Measurements from ENCODE around the gene ATP13A3. TPM values are rescaled to one million over a fixed set of nuclear protein-coding genes. Genes with fewer than 3 reads are reported as not detected.

Gene ATP13A3
- total and polyA plus RNA-seq, 2 donors (not counting 1 experiment from before 2014, with no cell fraction given): 222 to 285 TPM

- peaks cover 2% of the 10 kb centered on the region for H3K36me3 ChIP-seq (ENCODE audit: control insufficient read depth, insufficient read depth, low read length)
- H3K27ac ChIP-seq (ENCODE audit: insufficient read depth, low read length): no peak overlapping the region
- H3K4me3 ChIP-seq (replicated peaks in 1 of 4; ENCODE audit: control extremely low read depth in 1 of 4, insufficient read depth in 1 of 4, low read depth in 3 of 4, low read length in 4 of 4): no peak overlapping the region
- peaks cover 8% of the 10 kb centered on the region for H3K4me1 ChIP-seq (ENCODE audit: control insufficient read depth, extremely low read depth, insufficient read depth, low read length)
- no peak for TF ChIP-seq CTCF (conservative IDR thresholded peaks at IDR 0.05 in 1 of 2, IDR thresholded peaks at IDR 0.05 in 1 of 2; ENCODE audit: low read depth in 1 of 2, low read length in 2 of 2)
- no peak for TF ChIP-seq EZH2 (IDR thresholded peaks at IDR 0.05; ENCODE audit: low read length, missing control alignments)
- peaks cover 97% of the 10 kb centered on the region for H3K79me2 ChIP-seq (ENCODE audit: control insufficient read depth, insufficient read depth, low read length)
- no peak overlapping the region for H3K9ac ChIP-seq (ENCODE audit: insufficient read depth, low read length)
- H2AFZ ChIP-seq (ENCODE audit: low read length): no peak overlapping the region
- peak in 1 of 2 donors; percentile 57 for DNase-seq (ENCODE audit: low read depth in 2 of 2)
- no peaks in the 10 kb centered on the region for H3K27me3 ChIP-seq (ENCODE audit: control insufficient read depth, insufficient read depth, low read length)
- H3K9me3 ChIP-seq (ENCODE audit: control insufficient read depth, insufficient read depth, low read depth, low read length): no peaks in the 10 kb centered on the region
- peaks cover 8% of the 10 kb centered on the region for H4K20me1 ChIP-seq (ENCODE audit: control insufficient read depth, extremely low read depth, insufficient read depth, low read length)
- H3K4me2 ChIP-seq (ENCODE audit: extremely low read depth, insufficient read depth, low read length): peak overlapping the region; percentile 15
These were observed 12.1 kb downstream of the ATP13A3 start for GRCh38 chr3:194474675-194475074.

- no peak overlapping the region for H3K27ac ChIP-seq (ENCODE audit: insufficient read depth, low read length)
- H2AFZ ChIP-seq (ENCODE audit: low read length): no peak overlapping the region
- no peaks in the 10 kb centered on the region for H3K9me3 ChIP-seq (ENCODE audit: control insufficient read depth, insufficient read depth, low read depth, low read length)
- H3K9ac ChIP-seq (ENCODE audit: insufficient read depth, low read length): no peak overlapping the region
- H3K4me1 ChIP-seq (ENCODE audit: control insufficient read depth, extremely low read depth, insufficient read depth, low read length): peaks cover 8% of the 10 kb centered on the region
- H4K20me1 ChIP-seq (ENCODE audit: control insufficient read depth, extremely low read depth, insufficient read depth, low read length): peaks cover 6% of the 10 kb centered on the region
- TF ChIP-seq CTCF (conservative IDR thresholded peaks at IDR 0.05 in 1 of 2, IDR thresholded peaks at IDR 0.05 in 1 of 2; ENCODE audit: low read depth in 1 of 2, low read length in 2 of 2) (peak; percentile 99 to 100), EZH2 (IDR thresholded peaks at IDR 0.05; ENCODE audit: low read length, missing control alignments) (no peak)
- H3K27me3 ChIP-seq (ENCODE audit: control insufficient read depth, insufficient read depth, low read length): no peaks in the 10 kb centered on the region
- no peak overlapping the region for H3K4me3 ChIP-seq (replicated peaks in 1 of 4; ENCODE audit: control extremely low read depth in 1 of 4, insufficient read depth in 1 of 4, low read depth in 3 of 4, low read length in 4 of 4)
- H3K79me2 ChIP-seq (ENCODE audit: control insufficient read depth, insufficient read depth, low read length): peaks cover 97% of the 10 kb centered on the region
- no peak overlapping the region for H3K4me2 ChIP-seq (ENCODE audit: extremely low read depth, insufficient read depth, low read length)
- peak; percentile 71 to 87 for DNase-seq (ENCODE audit: low read depth in 2 of 2)
- H3K36me3 ChIP-seq (ENCODE audit: control insufficient read depth, insufficient read depth, low read length): no peaks in the 10 kb centered on the region
These were observed 14.4 kb downstream of the ATP13A3 start for GRCh38 chr3:194472290-194472920.

GRCh38 chr3:194471863-194472262, 14.9 kb downstream of the ATP13A3 start:
- H3K27ac ChIP-seq (ENCODE audit: insufficient read depth, low read length): no peak overlapping the region
- H2AFZ ChIP-seq (ENCODE audit: low read length): no peak overlapping the region
- no peaks in the 10 kb centered on the region for H3K9me3 ChIP-seq (ENCODE audit: control insufficient read depth, insufficient read depth, low read depth, low read length)
- peaks cover 97% of the 10 kb centered on the region for H3K79me2 ChIP-seq (ENCODE audit: control insufficient read depth, insufficient read depth, low read length)
- no peaks in the 10 kb centered on the region for H3K36me3 ChIP-seq (ENCODE audit: control insufficient read depth, insufficient read depth, low read length)
- H3K4me3 ChIP-seq (replicated peaks in 1 of 4; ENCODE audit: control extremely low read depth in 1 of 4, insufficient read depth in 1 of 4, low read depth in 3 of 4, low read length in 4 of 4): no peak overlapping the region
- H3K4me2 ChIP-seq (ENCODE audit: extremely low read depth, insufficient read depth, low read length): no peak overlapping the region
- no peak overlapping the region for H3K9ac ChIP-seq (ENCODE audit: insufficient read depth, low read length)
- H3K27me3 ChIP-seq (ENCODE audit: control insufficient read depth, insufficient read depth, low read length): no peaks in the 10 kb centered on the region
- no peak for DNase-seq (ENCODE audit: low read depth in 2 of 2)
- H4K20me1 ChIP-seq (ENCODE audit: control insufficient read depth, extremely low read depth, insufficient read depth, low read length): peaks cover 6% of the 10 kb centered on the region
- TF ChIP-seq CTCF (conservative IDR thresholded peaks at IDR 0.05 in 1 of 2, IDR thresholded peaks at IDR 0.05 in 1 of 2; ENCODE audit: low read depth in 1 of 2, low read length in 2 of 2) (no peak), EZH2 (IDR thresholded peaks at IDR 0.05; ENCODE audit: low read length, missing control alignments) (no peak)
- H3K4me1 ChIP-seq (ENCODE audit: control insufficient read depth, extremely low read depth, insufficient read depth, low read length): peaks cover 3% of the 10 kb centered on the region
